Activated T-helper 1 cell treated with anti-CD3 and anti-CD28 coated beads, Interleukin-2, amount 50 U/mL, for 16 hours (primary cell): ENCODE measurements around the gene E4F1.
"Not testable (repeated sequence)": the region's sequence is repeated elsewhere in the genome, so short reads cannot be mapped to it uniquely, and the experiment has no call there.

Experiments used
- DNase-seq, 2 donors: peaks; one replicate each; pipeline ENCODE4 v3.0.0-alpha.2; 2020; ENCODE audit warnings: low read depth in 1 of 2, low spot score in 1 of 2

Gene E4F1

GRCh38 chr16:2188395-2188794 lies 35.0 kb upstream of the E4F1 start:
- DNase-seq: no peak

DNA sequence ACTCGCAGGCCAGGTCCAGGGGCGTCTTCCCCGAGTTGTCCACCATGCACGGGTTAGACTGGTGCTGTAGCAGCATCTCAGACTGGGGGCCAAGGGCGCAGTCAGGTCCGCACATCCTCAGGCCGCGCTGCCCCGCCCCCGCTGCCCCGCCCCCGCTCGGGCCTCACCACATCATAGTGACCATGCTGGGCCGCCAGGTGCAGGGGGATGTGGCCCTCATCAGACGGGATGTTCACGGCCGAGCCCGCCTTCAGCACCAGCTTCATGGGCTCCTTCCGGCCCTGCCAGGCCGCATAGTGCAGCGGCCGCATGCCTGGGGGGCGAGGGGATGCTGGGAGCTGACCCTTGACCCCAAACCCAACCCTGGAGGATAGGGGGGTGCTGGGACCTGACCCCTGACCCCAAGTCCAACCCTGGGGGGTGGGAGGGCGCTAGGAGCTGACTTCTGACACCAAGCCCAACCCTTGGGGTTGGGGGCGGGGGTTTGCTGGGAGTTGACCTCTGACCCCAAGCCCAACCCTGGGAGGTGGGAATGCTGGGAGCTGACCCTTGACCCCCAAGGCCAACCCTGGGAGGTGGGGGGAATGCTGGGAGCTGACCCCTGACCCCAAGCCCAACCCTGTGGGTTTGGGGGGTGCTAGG lies 34.0 kb upstream of the E4F1 start:
- no peak for DNase-seq

- no peak for DNase-seq
Observed at GRCh38 chr16:2190002-2190658, 33.3 kb upstream of the E4F1 start.

DNA sequence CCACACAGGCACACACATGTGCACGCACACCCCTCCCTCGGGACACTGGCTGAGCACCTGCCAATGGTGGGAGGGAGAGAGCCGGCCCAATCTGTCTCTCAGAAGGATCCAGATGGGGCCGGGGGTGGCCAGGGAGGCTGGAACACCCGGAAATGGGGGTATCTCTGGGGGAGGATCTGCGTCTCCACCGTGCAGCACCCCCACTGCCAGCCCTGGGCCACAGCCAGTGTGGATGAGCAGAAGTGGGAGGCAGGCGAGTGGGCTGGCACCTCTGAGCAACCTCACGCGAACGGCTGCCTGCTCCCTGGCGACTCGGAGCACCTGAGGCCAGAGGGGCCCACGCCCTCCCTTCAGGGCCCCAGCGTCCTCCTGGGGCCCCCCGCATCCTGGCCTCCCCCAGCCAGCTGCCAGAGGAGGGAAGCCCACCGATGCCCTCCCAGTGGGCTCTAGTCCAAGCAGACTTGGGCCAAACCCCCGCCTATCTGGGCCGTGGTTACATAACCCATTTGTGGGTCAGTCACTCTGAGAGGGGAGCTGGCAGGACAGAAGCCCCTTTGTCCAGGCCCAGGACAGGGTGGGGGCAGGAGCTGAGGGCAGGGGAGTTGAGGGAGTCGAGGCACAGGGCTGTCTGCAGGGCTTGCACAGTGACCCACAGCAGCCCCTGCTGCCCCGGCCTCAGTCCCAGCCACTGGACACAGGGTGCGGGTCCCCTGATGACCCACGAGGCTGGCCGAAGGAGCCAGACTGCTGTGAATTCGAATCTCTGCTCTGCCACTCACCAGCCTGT lies 32.5 kb upstream of the E4F1 start:
- no peak for DNase-seq

DNA sequence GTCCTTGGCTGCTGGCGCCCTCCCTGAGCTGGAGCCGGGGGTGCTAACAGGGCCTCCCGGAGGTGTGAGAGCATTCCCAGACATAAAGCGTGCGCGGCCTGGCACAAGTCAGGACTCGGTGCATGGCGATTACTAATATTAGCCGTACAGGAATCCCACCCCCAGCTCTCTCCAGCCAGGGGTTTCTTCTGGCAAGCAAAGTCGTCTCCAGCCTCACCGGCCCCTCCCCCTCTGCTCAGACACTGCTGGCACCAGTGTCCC lies 32.0 kb upstream of the E4F1 start:
- no peak for DNase-seq

DNA sequence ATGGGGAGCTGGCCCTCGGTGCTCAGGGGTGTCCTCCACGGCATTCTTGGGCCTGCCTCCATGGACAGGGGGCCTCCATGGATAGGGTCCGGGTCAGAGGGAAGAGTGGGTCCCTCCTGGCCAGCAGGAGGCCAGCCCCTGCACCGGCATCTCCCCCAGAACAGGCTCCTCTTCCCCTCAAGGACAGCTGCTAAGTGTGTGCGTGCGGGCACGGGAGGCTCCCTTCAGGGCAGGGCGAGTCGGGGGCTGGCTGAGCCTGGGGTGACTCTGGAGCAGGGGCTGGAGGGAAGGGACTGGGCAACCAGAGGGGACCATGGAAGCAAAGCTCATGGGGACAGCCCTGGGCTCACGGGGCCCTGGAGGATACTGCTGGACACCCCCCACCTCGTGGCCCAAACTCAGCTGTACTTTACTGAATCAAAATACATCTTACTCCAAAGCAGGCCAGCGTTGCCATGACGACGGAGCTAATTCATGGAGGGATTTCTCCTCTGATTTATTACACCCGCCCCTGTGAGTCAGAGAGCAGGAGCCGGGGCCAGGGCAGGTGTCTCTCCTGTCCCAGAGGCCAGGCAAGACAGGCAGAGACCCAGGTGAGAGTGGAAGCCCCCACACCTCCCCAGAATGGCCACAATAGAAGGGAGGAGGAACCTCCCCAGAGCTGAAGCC lies 29.1 kb upstream of the E4F1 start:
- no peak for DNase-seq

GRCh38 chr16:2194852-2195321 lies 28.5 kb upstream of the E4F1 start:
- no peak for DNase-seq

DNA sequence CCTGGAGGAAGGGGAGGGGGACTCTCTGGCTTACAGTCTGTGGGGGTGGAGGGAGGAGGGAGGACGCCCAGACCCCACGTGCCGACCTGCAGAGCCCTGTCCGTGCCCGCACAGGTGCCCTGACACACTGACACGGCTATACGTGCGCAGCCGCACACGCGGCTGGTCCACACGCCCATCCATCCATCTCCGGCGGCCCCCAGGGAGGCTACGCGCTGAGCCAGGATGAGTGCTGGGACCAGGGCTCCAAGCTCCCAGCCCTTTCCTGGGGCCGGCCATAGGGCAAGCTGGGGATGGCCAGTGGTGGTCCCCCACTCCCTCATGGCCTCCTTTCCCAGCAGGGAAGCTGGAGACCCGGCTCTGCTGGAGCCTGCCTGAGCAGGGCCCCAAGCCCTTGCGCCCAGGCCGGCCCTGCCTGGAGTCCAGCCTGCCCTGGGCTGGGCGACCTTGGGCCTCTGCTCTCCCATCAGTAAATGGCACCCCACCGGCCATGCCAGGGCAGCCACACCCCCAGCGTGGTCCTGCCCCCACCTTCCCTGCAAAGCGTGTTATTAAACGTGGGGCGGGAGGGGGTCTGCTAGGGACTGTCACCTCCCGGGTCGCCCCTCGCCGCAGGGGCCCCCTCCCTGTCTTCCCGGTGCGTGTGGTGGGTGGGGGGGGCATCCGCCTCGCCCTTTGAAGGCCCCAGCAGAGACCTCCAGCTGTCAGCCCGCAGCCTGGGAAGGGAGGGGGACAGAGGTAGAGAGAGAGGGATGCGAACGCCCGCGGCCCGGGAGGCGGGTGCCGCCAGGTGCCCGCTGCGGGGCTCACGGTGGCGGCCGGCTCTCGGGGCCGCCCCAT lies 27.8 kb upstream of the E4F1 start:
- no peak for DNase-seq

DNA sequence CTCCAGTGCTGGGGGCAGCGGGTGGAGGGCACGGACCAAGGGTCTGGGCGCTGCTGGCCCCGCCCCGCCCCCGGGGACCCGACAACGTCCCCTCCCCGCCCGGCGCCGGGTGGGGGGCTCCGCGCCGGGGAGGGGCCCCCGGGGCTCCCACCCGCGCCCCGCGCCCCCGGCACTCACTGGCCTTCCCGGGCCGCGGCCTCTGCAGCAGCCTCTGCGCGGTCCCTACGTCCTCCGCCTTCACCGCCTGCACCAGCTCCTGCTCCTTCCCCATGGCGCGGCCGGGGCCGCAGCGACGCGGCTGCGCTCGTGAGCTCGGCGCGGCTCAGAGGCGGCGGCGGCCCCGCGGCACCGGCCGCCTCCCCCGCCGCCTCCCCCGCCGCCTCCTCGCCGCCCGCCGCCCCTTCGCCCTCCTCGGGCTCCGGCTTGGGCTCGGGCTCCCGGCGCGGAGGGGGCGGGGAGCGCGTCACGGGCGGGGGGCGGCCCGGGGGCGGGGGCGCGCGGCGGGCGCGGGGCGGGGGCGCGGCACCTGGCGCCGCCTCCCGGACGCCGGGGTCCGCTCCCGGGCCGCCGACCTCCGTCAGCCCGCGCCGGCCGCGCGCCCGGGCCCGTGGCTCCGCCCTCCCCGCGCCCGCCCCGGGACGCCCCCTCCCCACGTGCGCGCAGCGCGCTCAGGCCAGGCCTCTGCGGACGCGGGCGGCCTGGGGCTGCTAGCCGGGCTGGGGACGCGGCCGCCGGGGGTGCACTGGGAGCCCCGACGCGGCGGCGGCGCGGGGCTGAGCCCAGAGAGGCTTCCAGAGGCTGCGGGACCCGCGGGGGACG lies 27.0 kb upstream of the E4F1 start, which contains the start of gene CASKIN1:
Gene CASKIN1, minus strand, starts transcription at position 444 of the 819 bp plus-strand sequence. Its CDS starts 173 bp downstream, at position 271.
- no peak for DNase-seq

DNA sequence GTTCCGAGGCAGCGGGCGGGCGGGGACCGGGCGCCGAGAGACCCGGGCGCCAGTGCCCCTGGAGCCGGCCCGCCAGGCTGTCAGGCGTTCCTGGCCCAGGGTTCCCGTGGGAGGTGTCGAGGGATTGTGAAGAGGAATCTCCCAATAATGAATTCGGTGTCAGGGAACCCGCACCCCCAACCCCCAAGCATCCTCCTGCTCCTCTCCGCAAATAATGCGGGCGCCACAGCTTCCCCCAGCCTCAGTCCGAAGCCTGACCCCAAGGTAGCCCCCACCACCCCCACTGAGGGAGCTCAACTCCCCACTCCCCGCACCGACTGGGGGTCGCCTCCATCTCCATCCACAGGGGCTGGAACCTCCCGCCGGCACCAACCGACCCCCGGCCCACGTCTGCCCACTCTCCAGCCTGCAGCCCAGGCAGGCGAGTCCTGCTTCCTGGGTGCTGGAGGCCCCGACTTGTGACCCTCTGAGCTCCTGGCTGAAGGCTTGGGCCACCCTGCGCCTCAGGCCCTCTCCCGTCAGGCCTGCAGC lies 26.3 kb upstream of the E4F1 start:
- no peak for DNase-seq

- no peak for DNase-seq
Observed at GRCh38 chr16:2197765-2198164, 25.6 kb upstream of the E4F1 start.

DNA sequence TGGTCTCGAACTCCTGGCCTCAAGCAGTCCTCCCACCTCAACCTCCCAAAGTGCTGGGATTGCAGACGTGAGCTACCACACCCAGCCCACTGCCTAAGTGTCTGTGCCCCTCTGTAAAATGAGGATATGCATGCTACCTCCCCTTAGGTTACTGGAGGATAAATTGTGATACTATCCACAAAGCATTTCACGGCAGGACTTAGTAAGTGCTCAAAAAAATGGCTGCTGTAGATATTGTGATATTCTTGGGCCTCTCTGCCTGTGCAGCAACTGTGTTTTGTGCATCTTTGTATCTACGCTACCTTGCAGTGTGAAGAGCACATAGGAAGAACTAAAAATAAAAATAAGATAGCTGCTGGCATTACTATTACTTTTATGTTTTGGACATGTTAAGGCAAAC lies 25.1 kb upstream of the E4F1 start:
- no peak for DNase-seq

DNA sequence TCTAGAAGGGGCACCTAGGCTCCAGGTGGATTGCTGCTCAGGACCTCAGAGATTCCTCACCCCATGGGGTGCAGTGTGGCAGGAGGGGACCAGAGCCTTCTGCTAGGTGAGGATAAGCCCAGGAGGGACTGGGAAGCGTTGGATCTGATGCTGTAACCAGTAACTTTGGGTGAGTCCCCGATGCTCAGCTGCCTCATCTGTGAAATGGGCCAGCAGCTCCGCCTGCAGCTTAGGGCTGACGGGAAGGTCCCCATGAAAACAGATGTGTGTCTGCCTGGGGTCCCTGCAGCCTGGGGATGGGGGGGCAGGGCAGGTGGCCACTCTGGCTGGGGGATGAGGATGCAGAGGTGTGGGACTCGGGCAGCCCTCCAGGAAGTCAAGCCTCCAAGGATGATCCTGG lies 24.3 kb upstream of the E4F1 start:
- no peak for DNase-seq

DNA sequence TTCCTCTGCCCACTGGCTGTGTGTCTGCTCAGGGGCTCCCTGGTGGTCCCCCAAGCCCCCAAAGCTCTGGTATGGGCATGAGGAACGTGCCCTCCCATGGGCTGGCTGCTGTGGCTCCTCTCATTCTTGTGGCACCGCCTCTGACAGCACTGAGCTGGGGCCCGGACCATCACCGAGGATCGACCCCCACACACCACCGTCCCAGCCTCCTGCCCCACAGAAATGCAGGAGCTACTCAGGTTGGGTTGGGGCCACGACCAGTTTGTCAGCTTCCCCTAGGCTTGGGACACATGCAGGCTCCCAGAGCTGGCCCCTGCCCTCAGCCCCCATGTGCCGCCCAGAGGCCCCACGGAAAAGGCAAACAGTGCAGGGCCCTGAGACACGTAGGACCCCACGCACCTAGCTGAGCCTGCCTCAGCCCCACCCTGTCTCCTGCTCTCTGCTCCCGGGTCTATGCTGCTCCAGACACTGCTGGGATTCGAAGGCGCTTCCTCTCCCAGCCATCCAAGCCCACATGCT lies 23.7 kb upstream of the E4F1 start:
- no peak for DNase-seq

DNA sequence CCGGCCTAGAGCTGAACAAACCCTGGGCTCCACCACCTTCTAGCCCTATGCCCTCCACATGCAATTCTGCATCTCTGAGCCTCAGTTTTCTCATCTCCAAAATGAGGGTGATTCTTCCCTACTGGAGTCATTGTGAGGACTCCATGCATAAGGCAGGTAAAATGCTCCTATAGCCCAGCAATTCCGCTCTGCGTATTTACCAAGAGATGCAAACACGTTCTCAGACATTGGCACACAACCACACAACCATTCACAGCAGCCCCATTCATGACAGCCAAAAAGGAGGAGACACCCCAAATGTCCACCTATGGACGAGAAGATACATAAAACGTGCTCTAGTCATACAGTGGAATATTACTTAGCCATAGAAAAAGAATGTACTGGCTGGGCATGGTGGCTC lies 23.1 kb upstream of the E4F1 start:
- no peak for DNase-seq

- DNase-seq: not testable (repeated sequence)
Observed at GRCh38 chr16:2203119-2203688, 20.2 kb upstream of the E4F1 start.

DNA sequence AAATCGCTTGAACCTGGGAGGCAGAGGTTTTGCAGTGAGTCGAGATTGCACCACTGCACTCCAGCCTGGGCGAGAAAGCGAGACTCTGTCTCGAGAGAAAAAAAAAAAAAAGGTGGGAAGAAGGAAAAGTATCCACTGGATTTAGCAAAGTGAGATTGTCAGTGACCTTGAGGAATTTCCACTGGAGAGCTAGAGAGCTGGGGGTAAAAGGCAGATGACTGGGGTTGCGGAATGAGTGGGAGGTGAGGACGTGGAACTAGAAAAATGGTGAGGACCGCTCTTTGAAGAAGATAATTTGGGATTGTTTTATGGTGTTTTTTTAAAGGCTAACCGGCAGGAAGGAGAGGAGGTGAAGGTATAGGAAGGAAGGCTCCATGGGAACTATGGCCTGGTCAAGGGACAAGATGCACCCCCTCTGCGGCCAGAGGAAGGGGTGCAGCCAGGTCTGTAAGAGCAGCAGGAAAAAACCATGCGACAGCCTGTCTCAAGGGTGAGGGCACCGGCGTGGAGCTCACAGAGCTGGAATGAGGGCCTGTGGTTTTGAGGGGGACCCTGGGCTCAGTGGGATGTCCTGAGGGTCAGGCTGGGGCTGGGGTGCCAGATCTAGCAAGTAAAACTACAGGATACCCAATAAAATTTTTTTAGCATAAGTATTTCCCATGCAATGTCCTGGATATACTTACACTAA lies 18.8 kb upstream of the E4F1 start:
- DNase-seq: no peak

DNA sequence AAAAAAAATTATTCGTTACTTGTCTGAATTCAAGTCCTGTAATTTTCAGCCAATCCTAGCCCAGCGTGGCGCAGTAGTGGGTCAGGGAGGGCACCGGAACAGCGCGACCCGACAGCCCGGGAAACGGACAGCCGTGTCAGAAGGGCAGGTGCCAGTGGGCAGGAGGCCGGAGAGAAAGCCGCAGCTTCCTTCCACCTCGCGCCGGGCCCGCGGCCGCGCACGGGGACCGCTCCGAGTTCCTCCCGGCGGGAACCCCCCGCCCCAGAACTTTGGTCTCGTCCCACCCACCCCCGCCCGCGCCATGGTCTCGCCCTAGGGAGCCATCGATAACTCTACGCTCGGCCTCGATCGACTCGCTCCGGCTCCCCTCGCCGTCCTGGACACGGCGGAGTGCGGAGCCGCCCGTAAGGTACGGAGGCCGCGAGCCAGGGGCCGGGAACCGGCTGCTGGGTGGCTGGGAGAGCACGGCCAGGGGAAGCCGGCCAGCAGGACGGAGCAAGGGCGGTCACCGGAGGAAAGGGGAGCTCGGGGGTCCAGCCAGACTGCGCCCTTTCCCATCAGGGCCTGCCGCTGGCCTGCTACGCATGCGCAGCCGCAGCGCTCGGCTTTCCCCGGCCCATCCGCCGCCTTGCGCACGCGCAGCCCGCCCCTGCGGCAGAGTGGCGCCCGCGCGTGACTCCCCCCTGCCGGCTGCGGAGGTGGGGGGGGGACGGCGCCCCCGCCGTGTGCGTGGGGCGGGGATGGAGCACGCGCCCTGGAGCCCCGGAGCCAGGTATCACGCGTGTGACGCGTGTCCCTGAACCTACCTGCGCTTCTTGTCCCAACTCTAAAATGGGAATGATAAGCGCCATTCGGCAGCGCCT lies 18.1 kb upstream of the E4F1 start, which contains the start of gene MLST8:
Gene MLST8, plus strand, starts transcription at position 351 of the 863 bp plus-strand sequence. CDS start 632 bp downstream, outside the sequence.
- peak; percentile 77 to 89 for DNase-seq
